G401.6 (cell line): Measurements from ENCODE around the gene TMEM235.

Experiments
- FAIRE-seq: peaks from 2 replicates; lab custom pipeline; 2012; peaks lifted over from hg19 to GRCh38; lab: Jason Lieb, UNC

TMEM235 gene

DNA sequence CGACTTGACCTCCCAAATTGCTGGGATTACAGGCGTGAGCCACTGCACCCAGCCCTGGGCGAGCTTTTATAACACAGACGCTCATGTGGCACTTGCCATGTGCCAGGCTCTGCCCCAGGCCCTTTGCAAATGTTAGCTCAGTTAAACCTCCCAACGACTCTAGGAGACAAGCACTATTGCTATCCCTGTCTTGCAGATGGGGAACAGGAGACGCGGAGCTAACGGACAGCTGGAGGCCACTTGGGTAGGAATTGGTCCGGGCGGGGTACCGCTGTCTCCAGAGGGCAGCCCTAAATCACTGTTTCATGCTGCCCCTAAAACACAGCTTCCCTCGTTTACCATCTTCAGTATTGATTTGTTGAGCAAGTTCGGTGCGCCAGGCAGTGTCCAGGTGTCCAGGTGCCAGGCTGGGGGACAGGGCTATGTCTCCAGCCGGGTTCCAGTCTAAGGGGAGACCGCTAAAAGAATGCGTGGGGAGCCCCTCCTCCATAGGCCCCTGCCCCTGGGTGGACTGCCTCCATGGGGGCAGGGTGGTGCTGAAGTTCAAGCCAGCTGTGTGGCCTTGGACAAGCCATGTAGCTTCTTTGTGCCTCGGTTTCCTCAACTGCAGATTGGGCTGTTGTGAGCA is 23.7 kb downstream of the TMEM235 start:
- no peak for FAIRE-seq

DNA sequence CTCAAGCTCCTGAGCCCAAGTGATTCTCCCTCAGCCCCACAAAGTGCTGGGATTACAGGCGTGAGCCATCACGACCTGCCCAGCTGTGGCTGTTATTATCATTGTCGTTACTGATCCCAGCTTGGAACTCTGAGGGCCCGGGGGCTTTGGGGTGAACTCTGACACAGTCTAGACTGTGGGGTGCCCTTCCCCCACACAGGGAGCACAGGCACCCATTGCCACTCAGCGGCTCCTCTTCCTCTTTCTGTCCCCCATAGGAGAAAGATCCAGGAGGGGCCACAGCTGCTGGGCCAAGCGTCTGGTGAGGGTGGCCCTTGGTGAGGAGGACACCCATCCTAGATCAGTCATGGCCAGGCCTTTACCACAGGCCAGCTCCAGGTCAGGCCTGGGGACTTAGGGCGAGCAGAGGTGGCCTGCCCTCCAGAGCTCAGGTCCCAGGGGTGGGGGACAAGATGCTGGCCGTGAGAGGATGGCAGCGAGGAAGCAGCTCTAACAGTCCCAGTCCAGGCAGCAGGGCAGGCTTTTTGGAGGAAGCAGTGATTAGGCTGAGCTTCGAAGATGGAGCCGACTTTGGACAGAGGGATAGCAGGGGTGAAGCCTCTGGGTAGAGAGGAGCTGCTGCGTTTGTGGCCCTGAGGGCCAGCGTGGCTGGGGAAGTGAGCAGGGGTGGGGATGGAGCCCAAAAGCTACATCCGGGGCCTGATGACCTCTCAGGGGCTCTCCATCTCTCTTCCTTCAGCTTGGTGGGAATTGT is 24.7 kb downstream of the TMEM235 start:
- FAIRE-seq, result no peak

DNA sequence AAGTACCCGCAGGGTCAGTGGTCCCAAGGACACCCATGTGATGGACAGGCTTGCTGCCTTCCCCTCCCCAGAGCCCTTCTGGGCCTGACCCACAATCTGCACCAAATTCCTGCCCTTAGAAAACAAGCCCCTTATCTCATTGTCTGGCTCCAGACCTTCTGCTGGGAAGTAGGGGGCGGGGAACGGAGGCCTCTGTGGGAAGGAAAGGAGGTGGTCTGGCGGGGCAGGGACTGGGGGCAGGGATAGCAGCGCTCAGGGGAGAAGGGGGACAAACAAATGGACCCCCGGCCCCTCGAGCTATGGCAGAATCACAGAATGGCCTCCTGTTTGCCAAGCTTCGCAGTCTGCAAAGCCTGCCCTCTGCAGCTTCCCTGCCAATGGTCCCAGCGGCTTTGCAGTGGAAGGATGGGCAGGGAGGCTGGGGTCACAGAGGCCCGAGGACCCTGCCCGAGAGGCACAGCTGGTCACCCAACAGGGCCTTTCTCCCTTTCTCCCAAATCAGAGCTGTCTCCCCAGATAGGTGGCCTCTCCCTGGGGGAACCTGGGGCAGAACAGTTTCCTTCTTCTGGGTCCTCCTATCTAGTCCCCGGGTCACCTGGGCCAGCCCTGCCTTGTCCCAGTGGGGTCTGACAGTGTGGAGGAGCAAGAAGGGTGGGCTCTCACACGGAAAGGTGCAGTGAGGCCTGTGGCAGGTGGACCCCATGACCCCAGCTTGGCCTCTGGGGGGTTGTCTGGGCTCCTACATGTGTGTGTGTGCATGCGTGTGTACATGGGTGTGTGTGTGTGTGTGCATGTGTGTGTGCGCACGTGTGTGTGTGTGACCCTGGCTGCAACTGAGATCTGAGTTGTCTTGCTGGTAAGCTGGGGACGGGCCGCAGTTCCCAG is 25.5 kb downstream of the TMEM235 start:
- FAIRE-seq, result no peak

DNA sequence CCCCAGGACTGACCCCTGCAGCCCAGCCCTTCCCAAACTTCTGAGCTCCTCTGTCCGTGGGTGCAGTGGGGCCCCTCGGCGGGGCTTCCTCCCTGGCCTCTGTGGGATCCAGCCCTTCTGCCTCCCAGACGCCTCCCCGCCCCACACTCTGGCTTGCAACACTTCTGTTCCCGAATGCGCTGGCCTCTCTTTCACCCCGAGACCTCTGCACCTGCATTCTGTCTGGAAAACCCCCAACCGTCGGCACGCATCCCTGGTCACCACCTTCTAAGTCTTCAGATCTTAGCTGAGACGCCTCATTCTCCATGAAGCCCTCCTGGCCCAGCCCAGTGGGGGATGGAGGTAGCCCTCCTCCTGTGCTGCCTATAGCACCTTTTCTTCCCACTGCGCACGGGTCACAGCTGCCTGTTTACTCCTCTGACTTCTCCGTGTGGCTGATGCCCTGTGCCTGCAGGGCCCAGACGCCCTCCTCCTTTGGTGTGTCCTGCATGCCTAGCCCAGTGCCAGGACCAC is 26.4 kb downstream of the TMEM235 start:
- no peak for FAIRE-seq

DNA sequence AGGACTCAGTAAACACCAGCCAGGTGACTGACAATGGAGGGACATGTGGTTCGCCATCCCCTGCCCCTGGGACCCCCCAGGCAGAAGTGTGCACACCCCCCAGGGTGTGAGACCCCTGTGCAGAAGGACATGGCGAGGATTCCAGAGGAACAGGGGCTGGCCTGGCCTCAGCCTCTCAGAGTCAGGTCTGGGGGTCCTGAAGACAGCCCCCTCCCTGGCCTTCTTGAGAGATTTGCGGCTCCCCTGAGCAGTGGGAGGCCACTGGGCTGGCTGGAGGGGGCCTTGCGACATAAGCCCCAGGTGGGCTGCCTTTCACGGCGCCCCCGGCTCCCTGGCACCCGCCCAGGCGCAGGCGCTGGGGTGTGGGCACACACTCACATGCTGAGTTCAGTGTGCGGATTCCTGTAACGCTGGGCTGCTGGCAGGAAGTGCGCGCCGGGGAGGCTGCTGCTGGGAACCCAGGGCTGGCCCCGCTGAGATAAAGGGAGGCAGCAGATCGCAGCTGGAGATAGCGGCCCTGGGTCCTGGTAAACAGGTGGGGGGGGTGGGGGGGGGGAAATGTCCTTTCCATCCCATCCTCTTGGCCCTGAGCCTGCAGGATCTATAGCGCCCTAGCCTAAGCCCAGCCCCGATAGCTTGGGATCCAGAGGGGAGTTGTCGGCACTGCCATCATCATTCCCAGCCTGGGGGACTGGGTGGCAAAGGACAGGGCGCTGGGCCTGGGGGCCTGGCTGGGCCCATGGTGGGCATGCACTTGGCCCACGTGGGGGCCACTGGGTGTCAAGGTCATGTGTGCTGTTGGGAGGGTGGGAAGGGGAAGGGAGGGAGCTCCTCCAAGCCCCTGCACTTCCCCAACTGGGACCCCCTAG is 27.1 kb downstream of the TMEM235 start:
- no peak for FAIRE-seq

DNA sequence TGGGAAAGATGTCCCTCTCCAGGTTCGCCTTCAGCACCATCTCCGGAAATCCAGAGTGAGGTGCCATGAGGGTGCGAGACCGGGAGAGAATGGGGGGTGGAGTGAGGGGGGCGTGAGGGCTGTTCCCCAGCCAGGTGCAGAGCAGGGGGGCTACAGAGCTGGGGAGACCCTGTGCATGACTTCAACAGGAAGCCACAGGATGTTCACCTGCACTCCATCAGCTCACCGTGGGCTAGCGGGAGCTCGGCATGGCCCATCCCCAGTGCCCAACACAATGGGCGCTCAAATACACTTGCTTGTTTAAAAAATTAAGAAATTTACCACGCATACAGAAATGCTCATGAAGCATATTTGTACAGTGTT is 27.7 kb downstream of the TMEM235 start:
- no peak for FAIRE-seq

DNA sequence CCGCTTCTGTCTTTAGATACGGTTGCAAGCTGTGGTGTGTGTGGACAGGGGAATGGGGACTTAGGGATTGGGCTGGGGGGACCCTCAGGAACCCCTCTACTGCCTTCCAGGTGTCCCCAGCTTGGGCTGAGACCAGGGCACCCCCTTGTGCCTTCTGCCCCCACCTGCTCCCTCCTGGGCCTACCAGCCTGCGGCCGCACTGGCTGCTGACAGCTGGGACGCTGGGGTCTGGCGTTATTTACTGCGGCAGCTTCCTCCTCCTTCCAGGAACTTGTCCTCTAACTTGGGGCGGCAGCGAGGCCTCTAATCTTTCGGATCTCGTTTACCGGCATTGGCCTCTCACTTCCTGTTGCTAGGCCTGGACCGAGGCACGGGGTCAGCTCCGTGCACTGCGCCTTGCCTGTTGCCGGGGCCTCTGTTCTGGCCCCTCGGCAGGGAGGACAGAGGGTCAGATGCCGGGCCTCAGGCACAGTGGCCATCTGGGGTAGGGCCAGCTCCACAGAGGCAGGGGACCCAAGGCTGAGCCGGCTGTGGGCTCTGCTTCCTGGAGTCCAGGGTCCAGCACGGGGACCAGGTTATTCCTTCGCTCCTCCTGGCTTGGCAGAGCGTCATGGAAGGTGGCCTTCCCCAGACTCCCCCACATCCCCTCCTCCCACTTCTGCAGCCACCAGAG is 31.8 kb downstream of the TMEM235 start:
- FAIRE-seq, result no peak

DNA sequence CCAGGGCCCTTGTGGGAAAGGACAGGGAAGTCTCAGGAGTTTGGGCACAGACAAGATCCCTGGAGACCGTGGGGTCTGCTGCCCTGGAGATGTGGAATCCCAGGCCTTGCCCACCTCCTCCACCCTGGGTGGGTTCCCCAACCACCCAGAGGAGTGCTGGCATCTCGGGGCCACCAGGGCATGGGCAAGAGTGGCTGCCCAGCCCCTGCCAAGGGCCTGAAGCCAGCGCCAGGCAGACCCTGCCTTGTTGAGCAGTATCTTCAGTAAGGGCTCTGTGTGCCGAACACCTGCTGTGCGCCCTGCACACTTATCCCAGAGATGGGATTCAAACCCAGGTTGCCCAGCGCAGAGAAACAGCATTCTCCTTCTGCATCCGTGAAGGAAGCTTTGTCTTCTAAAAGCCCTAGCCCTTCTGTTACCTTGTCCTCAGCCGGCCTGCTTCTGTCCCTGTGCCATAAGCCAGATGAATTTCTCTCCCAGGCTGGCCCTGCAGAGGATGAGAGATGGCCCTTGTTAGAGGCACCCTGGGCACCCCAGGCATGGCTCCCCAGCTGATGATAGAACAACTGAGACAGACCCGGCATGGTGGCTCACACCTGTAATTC is 32.4 kb downstream of the TMEM235 start:
- FAIRE-seq, result no peak

DNA sequence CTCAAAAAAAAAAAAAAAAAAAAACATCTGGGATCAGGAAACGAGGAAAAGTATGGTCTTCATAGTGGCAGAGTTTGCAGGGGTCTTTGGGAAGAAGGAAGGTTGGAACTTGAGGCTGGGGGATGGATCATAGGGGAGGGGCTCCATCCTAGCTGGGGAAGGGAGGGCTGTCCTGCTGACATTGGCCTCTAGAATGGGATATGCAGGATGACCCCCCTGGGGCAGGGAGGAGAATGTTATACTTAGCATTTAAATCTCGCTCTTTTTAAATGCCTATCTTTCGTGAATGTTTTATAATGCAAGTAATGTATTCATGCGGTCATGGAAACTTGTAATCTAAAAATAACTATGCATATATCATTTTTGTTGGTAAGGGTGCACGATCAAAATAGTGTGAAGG is 33.2 kb downstream of the TMEM235 start:
- no peak for FAIRE-seq

DNA sequence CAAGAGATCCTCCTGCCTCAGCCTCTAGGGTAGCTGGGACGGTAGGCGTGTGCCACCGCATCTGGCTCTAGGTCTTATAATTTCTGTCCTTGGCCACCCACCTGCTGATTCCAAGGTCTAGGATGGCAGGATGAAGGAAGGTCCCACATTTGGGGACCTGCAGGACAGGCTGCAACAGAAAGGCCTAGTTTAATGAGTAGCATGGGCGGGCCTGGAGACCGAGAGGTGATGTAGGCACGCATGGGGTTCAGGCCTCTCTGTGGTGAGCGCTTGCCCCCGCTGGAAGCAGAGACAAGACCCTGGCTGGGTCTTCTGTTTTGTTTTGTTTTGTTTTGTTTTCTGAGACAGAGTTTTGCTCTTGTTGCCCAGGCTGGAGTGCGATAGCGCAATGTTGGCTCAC is 33.7 kb downstream of the TMEM235 start:
- no peak for FAIRE-seq

DNA sequence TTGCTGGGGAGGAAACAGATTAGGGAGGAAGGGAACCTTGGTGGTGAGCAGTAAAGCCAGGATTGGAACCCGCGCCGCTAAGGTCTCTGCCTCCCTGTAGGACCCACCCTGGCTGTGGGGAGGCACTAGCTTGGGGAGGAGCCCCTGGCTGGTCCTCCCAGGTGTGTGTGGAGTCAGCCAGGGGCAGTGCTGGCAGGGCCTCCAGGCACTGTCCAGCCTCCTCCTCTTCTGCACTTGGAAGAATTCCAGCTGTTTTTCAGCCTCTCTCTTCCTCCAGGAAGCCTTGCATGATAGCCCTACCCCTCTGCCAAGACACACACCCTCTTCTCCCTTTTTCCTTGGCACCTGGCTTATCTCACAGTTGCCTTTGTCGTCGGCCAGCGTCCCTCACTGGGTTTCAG is 34.8 kb downstream of the TMEM235 start:
- FAIRE-seq, result no peak

DNA sequence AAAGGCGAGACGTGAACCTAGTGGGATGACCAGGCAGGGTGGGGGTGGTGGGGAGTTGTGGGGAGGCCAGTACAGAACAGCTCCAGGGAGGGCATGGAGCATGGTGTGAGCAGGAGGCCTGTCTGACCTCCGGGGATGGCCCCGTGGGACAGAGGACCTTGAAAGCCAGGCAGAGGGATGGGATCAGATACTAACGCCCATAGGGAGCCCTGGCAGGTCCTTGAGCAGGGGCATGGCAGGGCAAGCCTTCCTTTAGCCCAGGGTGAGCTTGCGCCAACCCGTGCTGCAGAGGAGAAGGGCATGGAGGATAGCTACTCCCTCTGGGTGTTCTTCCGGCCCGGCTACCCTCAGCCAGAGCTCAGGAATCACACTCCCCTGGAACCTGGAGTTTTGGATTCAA is 35.3 kb downstream of the TMEM235 start:
- FAIRE-seq, result no peak

DNA sequence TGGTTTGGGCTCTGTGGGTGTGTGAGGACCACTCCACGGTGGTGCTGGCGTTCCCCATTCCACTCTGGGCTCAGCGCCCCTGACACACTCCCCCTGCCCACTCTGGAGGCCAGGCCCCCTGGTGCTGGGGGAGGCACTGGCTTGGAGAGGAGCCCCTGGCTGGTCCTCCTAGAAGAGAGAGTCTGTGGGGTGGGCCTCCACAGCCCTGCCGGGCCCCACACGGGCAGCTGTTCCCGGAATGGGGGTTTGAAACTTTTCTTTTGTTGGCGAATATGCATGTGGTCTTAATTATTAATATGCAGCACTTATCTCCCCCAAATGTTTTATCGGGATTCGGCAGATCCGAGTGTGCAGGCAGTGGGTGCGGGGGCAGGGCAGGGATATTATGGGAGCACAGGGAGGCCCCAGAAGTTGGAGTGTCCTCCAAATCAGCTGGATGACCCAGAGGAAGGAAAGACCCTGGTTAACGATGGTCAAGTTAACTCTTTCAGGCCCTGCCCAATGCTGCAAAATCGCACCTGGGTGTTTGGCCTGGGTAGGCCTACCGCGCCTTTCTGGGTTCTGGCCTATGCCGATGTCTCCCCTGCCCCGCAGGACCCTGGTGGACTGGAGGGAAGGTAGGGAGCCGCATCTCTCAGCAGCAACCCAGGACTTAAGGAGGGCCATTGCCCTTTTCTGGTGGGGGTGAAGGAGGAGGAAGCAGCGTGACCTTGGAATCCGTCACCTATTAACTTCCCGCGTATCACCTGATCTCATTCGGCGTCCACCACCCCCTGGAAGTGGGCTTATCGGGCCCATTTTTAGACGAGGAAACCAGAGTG is 36.0 kb downstream of the TMEM235 start:
- FAIRE-seq, result no peak

DNA sequence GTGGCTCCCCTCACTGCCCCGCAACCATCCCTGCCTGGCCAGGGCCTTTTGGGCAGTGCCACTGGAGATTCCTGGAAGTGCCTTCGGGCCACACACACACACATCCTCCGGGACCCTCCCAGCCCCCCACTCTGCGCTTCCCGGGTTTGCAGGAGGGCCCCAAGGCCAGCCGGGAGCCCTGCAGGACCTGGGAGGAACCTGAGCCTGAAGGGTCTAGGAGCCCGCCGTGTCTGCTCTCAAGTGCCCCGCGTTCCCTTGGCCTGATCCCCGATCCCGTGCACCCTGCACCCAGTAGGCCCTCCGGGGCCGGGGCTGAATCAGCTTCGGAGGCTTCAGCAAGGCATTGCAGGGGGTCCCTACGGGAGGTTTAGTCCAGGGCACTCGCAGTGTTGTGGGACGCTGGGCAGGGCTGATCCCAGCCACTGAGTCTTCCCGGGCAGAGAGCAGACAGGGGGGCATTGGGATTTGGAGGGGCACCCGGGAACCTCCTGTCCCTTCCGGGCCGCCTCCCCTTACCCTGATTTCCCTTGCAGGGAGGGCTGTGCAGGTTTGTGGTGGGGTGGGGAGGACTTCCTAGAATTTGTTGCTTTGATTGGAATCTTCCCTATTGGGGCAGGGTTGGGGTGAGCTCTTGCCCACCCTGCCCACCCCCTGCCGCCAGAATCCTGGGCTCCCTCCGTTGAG is 36.9 kb downstream of the TMEM235 start:
- FAIRE-seq, result no peak

DNA sequence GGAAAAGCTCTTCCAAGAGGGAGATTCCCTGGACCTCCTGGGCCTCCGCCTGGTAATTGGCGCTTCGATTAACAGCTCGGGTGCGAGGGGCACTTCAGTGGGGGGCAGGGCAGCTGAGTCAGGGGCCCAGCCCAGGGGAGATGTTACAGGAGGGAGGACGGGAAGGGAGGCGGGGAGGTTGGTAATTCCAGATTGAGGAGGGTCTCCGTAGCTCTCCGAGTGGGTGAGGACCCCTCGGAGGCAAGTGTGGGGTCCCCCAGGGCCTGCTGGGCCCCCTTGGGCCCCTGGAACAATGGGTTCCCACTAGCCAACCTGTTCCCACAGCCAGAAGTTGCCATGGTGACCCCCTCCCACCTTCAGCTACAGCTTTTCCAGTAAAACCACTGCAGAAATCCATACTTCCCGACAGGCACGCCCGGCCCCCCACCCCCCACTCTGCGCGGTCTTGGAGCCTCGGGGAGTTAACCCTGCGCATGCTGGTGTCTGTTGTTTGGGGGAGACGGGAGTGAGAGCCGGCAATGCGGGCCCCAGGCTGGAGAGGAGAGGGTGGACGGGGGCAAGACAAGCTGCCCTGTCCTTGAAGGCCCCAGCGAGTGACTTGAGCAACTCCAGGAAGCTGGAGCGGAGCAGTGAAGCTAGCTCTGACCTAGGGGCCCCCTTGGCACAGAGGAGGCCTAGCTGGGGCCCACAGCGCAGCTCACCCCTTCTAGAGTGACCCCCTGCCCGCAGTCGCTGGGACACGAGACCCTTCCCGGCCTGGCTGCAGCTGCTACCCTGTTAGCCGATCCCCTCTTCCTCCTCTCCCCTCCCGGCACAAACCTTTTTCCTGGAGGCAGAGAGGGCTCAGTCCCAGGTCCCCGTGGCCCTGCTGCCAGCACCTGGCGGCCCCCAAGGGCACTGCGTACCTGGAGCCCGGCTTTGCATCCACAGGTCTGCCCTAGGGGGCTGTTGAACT is 37.8 kb downstream of the TMEM235 start:
- FAIRE-seq, result peak; percentile 94

DNA sequence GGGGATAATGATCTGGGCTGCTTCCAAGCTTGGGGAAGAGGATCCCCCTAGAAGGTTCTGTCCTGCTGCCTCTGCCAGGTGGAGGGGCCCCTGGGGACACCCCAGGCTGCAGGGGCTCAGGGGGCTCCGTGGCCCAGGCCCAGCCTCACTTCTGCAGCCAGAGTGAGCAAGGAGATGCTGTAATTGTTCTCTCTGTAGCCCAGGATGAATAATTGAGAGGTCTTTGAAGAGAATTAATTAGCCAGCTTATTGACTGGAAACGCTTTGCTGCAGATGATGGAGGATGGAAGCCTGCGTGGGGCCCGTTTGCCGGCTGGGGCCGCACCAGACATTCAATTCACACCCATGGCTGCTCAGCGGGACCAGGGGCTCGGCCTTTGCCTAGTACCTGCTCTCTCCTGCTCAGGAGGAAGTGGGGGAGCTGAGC is 38.5 kb downstream of the TMEM235 start:
- no peak for FAIRE-seq

DNA sequence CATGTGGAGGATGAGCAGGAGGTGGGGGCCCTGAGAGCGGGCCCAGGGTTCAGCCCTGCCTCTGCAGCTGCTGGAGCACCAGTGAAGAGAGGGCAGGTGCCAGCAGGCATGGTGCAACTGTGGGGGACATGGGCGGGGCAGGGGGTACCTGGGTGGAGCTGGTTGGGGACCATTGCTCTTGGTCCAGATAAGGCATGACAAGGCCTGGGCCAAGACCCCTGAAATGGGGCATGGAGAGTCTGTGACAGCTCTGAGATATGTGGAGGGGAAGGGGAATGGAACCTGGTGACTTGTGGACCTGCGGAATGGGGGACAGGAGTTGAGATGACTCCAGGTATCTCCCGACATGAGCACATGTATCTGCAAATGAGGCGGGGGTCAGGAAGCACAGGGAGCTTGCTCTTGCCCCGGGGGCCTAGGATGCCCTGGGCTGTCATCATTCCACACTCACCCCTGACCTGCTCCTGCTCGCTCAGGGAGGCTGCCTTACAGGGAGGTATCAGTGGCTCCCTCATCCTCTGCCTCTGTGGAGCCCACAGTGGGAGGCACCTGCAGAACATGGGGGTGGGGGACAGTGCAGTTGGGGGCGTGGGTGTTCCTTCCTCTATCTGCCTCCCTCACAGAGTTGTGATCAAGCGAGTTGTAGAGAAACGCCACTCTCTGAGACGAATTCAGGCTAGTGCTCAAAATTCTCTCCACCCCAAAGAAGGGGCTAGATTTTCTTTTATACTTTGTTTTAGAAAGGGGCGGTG is 40.2 kb downstream of the TMEM235 start:
- FAIRE-seq, result no peak
